ENCODE data around the gene ATL1.
A peak's percentile ranks its signal among the peaks of the same experiment; 100 is the strongest.

ATL1 gene

DNA sequence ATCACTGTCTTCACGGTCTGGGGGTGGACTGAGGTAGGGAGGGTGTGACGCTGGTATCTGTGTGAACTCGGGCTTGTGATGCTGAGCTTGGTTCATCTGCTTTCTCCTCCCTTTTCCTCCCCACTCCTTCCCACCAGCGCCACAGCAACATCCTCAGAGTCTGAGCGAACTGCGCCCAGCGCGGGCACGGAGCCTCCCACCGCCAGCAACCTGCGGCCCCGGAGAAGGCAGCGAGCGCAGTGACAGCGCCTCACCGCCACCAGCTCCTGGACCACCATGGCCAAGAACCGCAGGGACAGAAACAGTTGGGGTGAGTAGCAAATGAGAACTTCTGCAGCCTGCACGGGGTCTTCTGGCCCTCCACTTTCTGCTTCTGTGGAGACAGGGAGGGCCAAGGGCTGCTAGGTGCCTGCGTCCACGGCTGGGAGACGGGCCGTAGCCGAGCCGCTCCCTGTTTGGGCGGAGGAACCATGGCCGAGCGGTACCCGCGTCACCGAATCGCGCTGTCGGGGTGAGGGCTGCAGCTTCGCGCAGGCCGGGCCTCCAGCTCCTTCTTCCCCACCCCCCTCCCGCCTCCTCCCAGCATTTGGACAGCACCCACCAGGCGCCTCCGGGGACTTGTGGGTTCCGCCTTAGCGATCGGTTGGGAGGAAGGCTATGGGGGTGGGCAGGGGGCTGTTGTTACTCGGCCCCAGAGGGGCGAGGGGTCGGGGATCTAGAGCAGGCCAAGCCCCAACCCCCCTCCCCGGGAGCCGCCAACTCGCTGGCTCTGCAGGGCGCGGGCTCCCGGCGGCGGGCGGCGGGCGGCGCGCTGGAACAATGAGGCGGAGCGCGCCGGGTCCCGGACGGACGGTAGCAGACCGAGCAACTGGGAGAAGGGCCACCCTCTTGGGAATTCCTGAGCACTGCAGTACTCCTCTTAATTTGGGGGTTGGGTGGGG lies at the start of gene ATL1:
TSS of gene ATL1 (plus strand) at position 156 of the 941 bp plus-strand sequence. CDS start at position 277, 121 bp downstream.
- DNase-seq = peak; percentile 34 to 95 (median 72)

GRCh38 chr14:50510157-50510556 lies 49.8 kb upstream of the ATL1 start:
- DNase-seq = peak in 1 of 51 donors; percentile 55

GRCh38 chr14:50512463-50512862 lies 47.5 kb upstream of the ATL1 start:
- DNase-seq = peak in 2 of 51 donors; percentile 13 to 33

GRCh38 chr14:50516091-50516490 lies 43.9 kb upstream of the ATL1 start:
- no peak for DNase-seq

DNA sequence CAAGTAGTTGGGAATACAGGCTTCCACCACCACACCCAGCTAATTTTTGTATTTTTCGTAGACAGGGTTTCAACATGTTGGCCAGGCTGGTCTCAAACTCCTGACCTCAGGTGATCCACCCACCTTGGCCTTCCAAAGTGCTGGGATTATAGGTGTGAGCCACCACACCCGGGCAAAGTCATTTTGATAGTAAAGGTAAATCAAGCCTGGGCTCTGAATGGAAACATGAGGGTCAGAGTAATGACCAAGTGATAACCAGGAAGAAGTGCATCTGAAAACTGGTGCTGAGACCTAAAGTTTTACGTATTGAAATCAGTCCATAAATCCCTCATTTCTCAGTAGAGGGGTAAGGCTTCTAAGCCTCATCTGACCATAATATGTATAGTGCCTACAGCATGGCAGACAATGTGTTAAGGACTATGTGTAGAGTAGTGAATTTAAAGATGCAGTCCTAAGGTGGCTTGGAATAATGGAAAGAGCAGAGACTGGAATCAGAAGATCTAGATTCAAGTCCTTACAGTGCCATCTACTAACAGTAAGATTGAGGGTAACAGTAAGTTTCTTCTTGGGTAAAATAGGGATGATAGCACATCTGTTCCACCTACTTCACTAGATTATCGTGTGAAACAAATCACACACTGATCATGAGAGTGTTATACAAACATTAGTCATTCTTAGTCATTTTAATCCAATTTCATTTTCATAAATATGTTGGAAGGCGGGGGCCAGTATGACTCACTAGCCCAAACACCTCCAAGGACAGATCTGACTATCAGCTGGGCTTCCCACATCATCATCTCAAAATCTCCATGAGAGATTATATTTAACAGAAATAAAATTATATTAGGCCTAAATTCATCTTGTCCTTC lies 38.8 kb upstream of the ATL1 start:
- DNase-seq = peak in 2 of 51 donors; percentile 20 to 41

GRCh38 chr14:50521912-50522341 lies 38.0 kb upstream of the ATL1 start:
- DNase-seq = no peak

DNA sequence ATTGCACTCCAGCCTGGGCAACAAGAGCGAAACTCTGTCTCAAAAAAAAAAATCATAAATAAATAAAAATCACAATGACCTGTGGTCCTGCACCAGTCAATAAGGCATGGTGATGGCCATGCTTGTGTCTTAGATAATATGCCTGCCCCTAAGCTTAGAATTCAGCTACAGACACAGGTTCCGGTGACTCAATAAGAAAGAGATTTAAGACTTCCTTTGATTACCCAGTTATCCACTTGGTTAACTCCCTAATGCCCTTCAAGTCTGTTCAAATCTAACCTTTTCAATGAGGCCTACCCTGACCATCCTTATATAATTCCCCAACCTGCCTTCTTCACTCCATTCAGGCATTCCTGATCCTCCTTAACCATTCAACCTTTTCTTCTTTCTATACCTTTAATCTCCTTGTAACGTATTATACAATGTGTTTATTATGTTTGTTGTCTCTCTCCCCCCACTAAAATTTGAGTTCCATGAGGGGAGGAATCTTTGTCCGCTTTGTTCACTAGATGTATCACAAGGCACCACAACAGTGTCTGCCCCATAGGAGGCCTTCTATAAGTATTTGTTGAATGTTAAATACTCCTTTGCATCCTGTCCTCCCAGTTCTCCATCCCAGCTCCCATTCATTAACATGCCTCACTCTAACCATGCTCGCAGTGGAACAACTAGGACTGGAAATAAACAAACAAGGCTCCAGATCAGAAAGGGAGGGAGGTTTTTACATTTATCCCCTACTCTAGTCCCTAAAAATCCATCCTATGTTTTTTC lies 36.5 kb upstream of the ATL1 start:
- DNase-seq = no peak

DNA sequence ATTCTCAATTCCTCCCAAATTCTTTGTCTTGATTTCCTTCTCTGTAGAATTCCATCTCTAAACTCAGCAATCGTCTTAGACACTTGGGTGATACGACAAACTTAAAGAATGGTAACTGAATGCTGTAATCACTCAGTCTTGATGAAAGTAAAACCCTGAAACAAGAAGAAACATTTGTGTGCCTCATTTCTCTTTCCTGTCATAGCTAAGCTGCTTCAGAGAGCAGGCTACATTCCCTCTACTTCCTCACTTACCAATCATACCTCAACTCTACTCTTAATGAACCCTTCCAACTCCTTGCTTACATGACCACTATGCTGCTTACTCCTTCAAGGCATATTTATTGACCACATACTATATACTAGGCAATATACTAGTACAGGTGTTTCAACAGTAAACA lies 35.9 kb upstream of the ATL1 start:
- no peak for DNase-seq

- DNase-seq = no peak
These were observed 35.0 kb upstream of the ATL1 start for GRCh38 chr14:50524731-50525515.

DNA sequence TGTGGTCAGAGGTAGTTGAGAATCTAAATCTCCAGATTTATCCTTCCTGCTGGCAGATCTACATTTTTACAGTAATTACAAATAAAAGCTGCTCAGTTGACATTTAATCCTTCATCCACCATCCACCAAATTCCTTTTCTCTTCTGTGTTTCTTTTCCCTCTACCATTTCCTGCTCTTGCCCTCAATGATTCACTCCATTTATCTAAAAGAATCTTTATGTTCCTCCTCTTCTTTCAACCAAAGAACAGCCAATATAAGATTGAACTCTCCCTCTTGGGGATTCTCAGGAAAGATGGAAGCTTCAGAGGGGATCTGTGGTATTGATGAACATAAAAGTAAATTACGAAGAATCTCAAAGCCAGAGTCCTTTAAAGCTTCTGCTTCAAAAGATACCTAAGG lies 31.9 kb upstream of the ATL1 start:
- no peak for DNase-seq

- peak in 1 of 51 donors; percentile 12 for DNase-seq
These were observed 30.4 kb upstream of the ATL1 start for GRCh38 chr14:50529288-50530179.

GRCh38 chr14:50530358-50530757 lies 29.6 kb upstream of the ATL1 start:
- DNase-seq = no peak

DNA sequence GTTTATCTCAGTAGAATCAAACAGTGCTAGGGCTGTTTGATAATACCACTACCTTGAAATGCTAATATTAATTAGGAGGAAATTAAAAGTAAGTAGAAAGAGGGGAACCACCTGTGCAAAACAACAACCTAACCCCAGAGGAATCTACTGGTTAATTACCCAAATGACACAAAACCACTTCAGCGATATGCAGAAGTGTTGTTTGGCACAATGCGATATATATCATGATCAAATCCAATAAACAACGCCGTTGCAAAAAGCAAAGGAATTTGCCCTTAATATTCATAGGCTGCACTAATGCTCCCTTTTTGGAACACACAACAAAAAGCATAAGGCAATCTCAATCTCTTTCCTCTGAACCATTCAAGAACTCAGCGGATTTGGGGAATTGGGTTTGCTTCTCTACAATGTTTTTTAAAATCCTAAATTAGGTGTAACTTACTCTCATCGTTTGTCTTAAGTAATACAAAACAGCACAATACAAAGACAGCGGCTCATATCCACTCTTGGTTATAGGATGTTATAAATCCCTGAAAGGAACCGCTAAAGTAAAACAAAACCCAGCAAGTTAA lies 29.1 kb upstream of the ATL1 start:
- peak in 1 of 51 donors; percentile 49 for DNase-seq

DNA sequence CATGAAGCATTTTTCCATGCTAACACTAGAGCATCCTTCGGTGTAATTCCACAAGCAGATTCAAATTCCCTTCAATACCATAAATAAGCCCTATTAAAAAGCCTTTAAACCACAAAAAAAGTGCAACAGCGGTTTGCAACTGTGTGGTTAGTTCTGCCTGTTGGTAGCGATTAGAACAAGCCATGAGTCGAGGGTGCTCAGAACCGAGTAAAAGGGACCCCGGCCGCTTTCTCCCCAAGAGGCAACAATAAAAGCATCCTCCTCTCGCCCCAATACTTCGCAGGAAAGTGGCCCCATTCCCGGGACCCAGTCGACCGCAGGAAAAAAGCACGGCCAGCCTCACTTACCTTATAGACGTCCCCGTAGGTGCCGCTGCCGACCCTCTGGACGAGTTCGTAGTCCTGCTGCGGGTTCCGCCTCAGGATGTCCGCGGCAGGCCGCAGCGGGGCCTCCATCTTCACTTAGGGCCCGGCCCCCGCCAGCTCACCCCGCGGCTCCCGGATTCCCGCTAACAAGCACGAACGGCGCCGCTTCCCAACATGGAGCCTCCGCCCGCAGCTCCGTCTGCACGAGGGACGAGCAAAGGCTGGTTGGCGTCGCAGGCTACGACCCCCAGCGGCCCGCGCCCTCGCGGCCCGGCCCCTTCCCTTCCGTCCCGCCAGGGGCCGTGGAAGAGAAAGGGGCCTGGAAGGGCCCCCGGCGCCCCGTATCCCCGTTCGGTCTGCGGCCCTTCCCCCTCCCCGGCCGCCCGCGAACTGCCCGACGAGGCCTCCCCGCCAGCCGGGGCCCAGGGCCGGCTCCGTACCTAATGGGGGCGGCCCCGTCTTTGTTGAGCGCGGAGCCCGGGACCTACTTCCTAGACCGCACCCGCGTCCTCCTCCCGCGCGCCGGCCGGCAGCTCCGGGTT lies 28.1 kb upstream of the ATL1 start:
- DNase-seq = peak in 41 of 51 donors; percentile 11 to 87 (median 53)

GRCh38 chr14:50532502-50533240 lies 27.3 kb upstream of the ATL1 start, which contains the start of gene MAP4K5:
TSS of gene MAP4K5 (minus strand) at chr14:50532569. CDS start at chr14:50532049, 520 bp downstream.
- DNase-seq = peak; percentile 54 to 94 (median 87)

GRCh38 chr14:50533241-50533705 lies 26.7 kb upstream of the ATL1 start:
- peak in 2 of 51 donors; percentile 54 to 71 for DNase-seq

DNA sequence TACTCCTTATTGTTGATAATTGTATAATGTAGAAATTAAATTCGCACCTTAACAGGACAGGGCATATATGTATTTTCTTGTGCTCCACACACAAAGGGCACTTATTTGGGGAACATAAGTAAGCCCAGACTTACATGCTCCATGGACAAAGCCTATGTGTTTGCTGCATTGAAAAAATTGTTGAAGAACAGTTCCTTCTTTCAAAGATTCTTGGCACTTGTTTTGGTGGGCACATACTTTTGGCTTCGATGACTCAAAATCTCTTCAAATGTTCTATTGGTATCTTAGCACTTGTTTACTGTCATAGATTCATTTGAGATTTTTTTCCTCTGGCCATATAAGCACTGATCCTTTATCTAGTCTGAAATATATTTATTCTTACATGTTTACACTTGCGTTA lies 26.1 kb upstream of the ATL1 start:
- DNase-seq = peak in 2 of 51 donors; percentile 15 to 76

Measured in hypothalamus (tissue), 51 donors.